Mucosa of stomach (tissue), 1 donor: ENCODE data around the gene SLC2A3.
"Not testable (repeated sequence)": the region's sequence is repeated elsewhere in the genome, so short reads cannot be mapped to it uniquely, and the experiment has no call there.

Experiments
- H3K27me3 ChIP-seq: one replicate; pipeline ENCODE4 v1.7.0; 2013; ENCODE audit warnings: mild to moderate bottlenecking, low read length; ENCODE audit not compliant: control insufficient read depth, insufficient read depth
- H3K36me3 ChIP-seq: one replicate; pipeline ENCODE4 v1.7.0; 2013; ENCODE audit warnings: low read length; ENCODE audit not compliant: control insufficient read depth, insufficient read depth
- H3K4me1 ChIP-seq: one replicate; pipeline ENCODE4 v1.7.0; 2013; ENCODE audit warnings: mild to moderate bottlenecking, low read length; ENCODE audit not compliant: control insufficient read depth, insufficient read depth
- H3K4me3 ChIP-seq: one replicate; pipeline ENCODE4 v1.7.0; 2013; ENCODE audit warnings: low read length
- H3K9ac ChIP-seq: one replicate; pipeline ENCODE4 v1.7.0; 2013; ENCODE audit warnings: mild to moderate bottlenecking, low read length, moderate library complexity
- H3K9me3 ChIP-seq: one replicate; pipeline ENCODE4 v1.7.0; 2013; ENCODE audit warnings: mild to moderate bottlenecking, low read length, moderate library complexity; ENCODE audit not compliant: control insufficient read depth
- donor health status: Pancreatic carcinoma.

The SLC2A3 gene

GRCh38 chr12:7947011-7947410, 11.0 kb upstream of the SLC2A3 start:
- Histone ChIP-seq H3K27me3 (no peaks in the 10 kb centered on the region), H3K36me3 (no peaks in the 10 kb centered on the region), H3K9ac (no peak overlapping the region), H3K4me1 (no peaks in the 10 kb centered on the region), H3K4me3 (no peak overlapping the region), H3K9me3 (no peaks in the 10 kb centered on the region)

DNA sequence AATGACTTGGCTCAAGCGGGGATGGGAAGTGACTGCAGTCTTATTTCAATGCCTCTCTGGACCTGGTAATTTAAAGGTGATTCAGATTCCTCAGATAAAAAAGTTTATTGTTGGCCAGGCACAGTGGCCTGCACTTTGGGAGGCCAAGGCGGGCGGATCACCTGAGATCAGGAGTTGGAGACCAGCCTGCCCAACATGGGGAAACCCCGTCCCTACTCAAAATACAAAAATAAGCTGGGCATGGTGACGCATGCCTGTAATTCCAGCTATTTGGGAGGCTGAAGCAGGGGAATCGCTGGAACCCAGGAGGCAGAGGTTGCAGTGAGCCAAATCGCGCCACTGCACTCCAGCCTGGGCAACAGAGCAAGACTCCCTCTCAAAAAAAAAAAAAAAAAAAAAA, 8.8 kb upstream of the SLC2A3 start:
- not testable (repeated sequence) for H3K9ac ChIP-seq, H3K9me3 ChIP-seq, H3K27me3 ChIP-seq, H3K36me3 ChIP-seq, H3K4me1 ChIP-seq, H3K4me3 ChIP-seq

DNA sequence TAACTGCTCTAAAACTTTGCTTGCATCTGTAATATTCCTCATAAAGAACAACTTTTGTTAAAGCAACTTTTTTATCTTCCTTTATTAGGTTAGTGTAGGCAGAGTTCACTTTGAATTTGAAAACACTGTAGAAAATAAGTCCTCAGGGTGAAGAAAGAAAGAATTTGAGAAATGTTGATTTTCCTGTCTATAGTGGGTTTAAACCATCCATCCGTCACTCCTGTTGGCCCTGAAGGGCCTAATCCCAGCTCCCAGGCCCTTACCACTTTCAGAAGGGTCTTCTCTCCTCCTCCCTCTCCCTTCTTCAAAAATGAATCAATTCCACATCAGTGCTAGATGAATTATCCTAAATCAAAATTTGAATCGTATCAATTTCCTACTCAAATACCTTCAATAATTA, 4.9 kb upstream of the SLC2A3 start:
- no peaks in the 10 kb centered on the region for H3K27me3 ChIP-seq
- H3K9ac ChIP-seq: no peak overlapping the region
- no peaks in the 10 kb centered on the region for H3K9me3 ChIP-seq
- H3K4me1 ChIP-seq: no peaks in the 10 kb centered on the region
- no peak overlapping the region for H3K4me3 ChIP-seq
- H3K36me3 ChIP-seq: no peaks in the 10 kb centered on the region

- Histone ChIP-seq H3K36me3 (no peaks in the 10 kb centered on the region), H3K9me3 (no peaks in the 10 kb centered on the region), H3K27me3 (no peaks in the 10 kb centered on the region), H3K9ac (no peak overlapping the region), H3K4me3 (no peak overlapping the region), H3K4me1 (peaks cover 7% of the 10 kb centered on the region)
These were observed 2.0 kb upstream of the SLC2A3 start for GRCh38 chr12:7937833-7938506.

GRCh38 chr12:7934889-7935492, 996 bp downstream of the SLC2A3 start:
- H3K9ac ChIP-seq: peak overlapping the region; percentile 67
- no peaks in the 10 kb centered on the region for H3K27me3 ChIP-seq
- peak overlapping the region; percentile 55 for H3K4me3 ChIP-seq
- no peaks in the 10 kb centered on the region for H3K36me3 ChIP-seq
- peaks cover 7% of the 10 kb centered on the region for H3K4me1 ChIP-seq
- no peaks in the 10 kb centered on the region for H3K9me3 ChIP-seq

DNA sequence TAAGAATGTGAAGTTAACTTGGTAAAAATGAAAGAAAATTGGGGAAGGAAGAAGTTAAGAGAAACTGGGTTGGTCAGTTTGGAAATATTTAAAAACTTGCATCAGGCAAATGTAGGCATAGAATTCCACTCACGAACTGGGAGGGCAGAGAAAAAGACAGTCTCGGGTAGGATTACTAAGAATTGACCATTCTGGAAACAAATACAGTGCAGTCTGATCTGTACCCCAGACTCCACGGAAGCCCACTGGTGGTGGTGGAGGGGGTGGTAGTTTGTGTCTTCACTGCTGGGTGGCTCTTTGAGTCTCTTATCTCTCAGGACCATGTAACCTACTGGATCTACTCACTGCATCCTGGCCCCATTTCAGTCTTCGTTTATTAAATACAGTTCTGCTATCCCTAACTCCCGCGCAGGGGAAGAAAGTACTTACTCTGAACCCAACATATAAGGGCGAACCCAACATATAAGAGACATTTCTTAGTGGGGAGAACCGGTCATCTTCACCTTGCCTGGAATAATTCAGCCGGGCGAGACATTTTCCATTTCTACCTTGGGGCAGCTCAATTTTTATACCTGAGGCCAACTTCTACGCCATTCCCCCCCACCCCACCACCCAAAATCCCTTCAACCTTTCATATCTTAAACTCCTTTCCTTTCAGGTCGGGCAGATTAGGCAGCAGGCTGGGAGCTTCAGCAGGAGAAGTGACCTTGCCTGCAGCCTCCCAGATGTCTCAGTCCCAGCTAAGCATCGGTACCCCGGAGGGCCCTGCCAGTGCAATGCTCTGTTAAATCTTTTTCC, 1.7 kb downstream of the SLC2A3 start:
- no peaks in the 10 kb centered on the region for H3K36me3 ChIP-seq
- peaks cover 7% of the 10 kb centered on the region for H3K4me1 ChIP-seq
- H3K9ac ChIP-seq: peak overlapping the region; percentile 67
- no peak overlapping the region for H3K4me3 ChIP-seq
- no peaks in the 10 kb centered on the region for H3K9me3 ChIP-seq
- no peaks in the 10 kb centered on the region for H3K27me3 ChIP-seq

DNA sequence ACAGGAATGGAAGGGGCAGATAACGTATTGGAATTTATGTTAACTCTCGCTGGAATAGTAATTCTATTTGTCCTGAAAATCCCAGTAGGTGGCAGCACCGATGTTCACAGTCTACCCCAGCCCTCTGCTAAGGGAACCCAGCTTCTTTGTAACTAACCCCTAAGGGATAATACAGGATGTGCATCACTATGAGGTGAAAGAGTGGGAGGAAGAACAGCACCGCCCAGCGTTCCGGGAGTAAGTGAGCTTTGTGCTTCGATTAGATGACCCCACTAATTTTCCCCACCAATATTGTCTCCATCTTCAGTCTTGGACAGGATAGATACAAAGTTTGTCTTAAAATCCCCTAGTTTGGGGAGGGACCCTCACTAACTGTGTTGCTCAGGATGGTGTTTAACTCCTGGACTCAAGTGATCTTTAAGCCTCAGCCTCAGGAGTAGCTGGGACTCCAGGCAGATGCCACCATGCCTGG, 2.7 kb downstream of the SLC2A3 start:
- Histone ChIP-seq H3K9me3 (no peaks in the 10 kb centered on the region), H3K27me3 (no peaks in the 10 kb centered on the region), H3K36me3 (no peaks in the 10 kb centered on the region), H3K9ac (peak overlapping the region; percentile 39), H3K4me3 (no peak overlapping the region), H3K4me1 (peaks cover 7% of the 10 kb centered on the region)

GRCh38 chr12:7932599-7933240, 3.3 kb downstream of the SLC2A3 start:
- not testable (repeated sequence) for H3K4me3 ChIP-seq

DNA sequence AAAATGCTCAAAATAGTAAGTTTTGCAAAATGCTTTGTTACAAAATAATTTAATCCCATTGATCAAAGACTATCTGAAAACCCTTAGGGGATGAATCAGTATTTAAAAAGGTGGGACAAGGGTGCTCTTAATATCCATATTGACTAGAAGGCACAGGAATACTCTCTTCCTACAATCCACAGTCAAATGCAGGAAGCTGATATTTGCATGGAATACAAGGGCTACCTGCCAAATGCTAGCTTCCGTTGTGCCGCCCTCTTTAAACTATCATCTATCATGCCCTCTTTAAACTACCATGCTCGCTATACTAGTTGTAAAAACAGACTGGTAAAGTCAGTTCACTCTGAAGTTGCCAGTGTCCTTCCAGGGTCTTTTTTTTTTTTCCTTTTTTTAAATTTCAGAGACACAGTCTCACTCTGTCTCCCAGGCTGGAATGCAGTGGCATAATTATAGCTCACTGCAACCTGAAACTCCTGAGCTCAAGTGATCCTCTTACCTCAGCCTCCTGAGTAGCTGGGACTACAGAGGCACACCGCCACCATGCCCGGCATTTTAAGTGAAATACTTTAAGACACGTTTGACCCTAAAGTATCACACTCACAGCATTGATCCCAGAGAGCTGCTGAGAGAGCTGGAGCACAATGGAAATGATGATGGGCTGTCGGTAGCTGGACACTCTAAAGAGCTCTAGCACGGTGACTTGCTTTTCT, 6.7 kb downstream of the SLC2A3 start:
- Histone ChIP-seq H3K9ac (no peak overlapping the region), H3K36me3 (no peaks in the 10 kb centered on the region), H3K4me3 (no peak overlapping the region), H3K4me1 (peaks cover 7% of the 10 kb centered on the region), H3K9me3 (no peaks in the 10 kb centered on the region), H3K27me3 (no peaks in the 10 kb centered on the region)

More at GRCh38 chr12:7932599-7933240, 3.3 kb downstream of the SLC2A3 start:
- not testable (repeated sequence) for H3K9ac ChIP-seq, H3K27me3 ChIP-seq, H3K9me3 ChIP-seq, H3K36me3 ChIP-seq, H3K4me1 ChIP-seq

GRCh38 chr12:7927470-7927869, 8.5 kb downstream of the SLC2A3 start:
- Histone ChIP-seq H3K4me1 (no peaks in the 10 kb centered on the region), H3K36me3 (no peaks in the 10 kb centered on the region), H3K9me3 (no peaks in the 10 kb centered on the region), H3K4me3 (no peak overlapping the region), H3K9ac (no peak overlapping the region), H3K27me3 (no peaks in the 10 kb centered on the region)

GRCh38 chr12:7926068-7926666, 9.8 kb downstream of the SLC2A3 start:
- H3K27me3 ChIP-seq, H3K4me3 ChIP-seq, H3K4me1 ChIP-seq, H3K9ac ChIP-seq, H3K9me3 ChIP-seq, H3K36me3 ChIP-seq: not testable (repeated sequence)
